ENCODE measurements around the gene CRCP. TPM values are rescaled to one million over a fixed set of nuclear protein-coding genes. Genes with fewer than 3 reads are reported as not detected.

Gene CRCP
- total and polyA plus RNA-seq, 2 of the 13 experiments (the other 11 are each of a cell fraction or from before 2014, with no cell fraction given), result 22.7 to 31.0 TPM

DNA sequence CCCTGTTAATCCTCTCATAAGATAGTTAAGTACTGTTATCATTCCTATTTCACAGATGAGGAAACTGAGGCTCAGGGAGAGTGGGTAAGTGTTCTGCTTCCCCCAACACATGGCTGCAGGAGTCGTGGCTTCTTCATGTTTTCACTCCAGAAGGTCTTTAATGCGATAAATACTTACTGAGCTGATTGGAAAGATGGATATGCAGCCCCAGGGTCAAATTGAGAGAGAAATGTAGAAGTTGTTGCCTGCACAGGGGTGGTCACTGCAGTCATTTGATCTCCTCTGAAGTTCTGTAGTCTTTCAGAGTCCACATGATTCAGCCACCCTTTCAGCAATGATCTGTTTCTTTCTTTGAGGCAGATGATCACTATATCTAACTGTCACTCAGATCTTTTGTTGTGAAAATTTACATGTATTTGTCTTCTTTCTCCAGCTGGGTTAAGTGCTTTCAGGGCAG is 29.3 kb downstream of the CRCP start (continued):
- TF ChIP-seq, protein P1, sequence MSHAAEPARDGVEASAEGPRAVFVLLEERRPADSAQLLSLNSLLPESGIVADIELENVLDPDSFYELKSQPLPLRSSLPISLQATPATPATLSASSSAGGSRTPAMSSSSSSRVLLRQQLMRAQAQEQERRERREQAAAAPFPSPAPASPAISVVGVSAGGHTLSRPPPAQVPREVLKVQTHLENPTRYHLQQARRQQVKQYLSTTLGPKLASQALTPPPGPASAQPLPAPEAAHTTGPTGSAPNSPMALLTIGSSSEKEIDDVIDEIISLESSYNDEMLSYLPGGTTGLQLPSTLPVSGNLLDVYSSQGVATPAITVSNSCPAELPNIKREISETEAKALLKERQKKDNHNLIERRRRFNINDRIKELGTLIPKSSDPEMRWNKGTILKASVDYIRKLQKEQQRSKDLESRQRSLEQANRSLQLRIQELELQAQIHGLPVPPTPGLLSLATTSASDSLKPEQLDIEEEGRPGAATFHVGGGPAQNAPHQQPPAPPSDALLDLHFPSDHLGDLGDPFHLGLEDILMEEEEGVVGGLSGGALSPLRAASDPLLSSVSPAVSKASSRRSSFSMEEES (CRISPR knock-in tag; IDR thresholded peaks at IDR 0.05), result 0 out of 2 replicates have a peak, but pooled peaks have one; percentile 53
- TF ChIP-seq, protein P2, sequence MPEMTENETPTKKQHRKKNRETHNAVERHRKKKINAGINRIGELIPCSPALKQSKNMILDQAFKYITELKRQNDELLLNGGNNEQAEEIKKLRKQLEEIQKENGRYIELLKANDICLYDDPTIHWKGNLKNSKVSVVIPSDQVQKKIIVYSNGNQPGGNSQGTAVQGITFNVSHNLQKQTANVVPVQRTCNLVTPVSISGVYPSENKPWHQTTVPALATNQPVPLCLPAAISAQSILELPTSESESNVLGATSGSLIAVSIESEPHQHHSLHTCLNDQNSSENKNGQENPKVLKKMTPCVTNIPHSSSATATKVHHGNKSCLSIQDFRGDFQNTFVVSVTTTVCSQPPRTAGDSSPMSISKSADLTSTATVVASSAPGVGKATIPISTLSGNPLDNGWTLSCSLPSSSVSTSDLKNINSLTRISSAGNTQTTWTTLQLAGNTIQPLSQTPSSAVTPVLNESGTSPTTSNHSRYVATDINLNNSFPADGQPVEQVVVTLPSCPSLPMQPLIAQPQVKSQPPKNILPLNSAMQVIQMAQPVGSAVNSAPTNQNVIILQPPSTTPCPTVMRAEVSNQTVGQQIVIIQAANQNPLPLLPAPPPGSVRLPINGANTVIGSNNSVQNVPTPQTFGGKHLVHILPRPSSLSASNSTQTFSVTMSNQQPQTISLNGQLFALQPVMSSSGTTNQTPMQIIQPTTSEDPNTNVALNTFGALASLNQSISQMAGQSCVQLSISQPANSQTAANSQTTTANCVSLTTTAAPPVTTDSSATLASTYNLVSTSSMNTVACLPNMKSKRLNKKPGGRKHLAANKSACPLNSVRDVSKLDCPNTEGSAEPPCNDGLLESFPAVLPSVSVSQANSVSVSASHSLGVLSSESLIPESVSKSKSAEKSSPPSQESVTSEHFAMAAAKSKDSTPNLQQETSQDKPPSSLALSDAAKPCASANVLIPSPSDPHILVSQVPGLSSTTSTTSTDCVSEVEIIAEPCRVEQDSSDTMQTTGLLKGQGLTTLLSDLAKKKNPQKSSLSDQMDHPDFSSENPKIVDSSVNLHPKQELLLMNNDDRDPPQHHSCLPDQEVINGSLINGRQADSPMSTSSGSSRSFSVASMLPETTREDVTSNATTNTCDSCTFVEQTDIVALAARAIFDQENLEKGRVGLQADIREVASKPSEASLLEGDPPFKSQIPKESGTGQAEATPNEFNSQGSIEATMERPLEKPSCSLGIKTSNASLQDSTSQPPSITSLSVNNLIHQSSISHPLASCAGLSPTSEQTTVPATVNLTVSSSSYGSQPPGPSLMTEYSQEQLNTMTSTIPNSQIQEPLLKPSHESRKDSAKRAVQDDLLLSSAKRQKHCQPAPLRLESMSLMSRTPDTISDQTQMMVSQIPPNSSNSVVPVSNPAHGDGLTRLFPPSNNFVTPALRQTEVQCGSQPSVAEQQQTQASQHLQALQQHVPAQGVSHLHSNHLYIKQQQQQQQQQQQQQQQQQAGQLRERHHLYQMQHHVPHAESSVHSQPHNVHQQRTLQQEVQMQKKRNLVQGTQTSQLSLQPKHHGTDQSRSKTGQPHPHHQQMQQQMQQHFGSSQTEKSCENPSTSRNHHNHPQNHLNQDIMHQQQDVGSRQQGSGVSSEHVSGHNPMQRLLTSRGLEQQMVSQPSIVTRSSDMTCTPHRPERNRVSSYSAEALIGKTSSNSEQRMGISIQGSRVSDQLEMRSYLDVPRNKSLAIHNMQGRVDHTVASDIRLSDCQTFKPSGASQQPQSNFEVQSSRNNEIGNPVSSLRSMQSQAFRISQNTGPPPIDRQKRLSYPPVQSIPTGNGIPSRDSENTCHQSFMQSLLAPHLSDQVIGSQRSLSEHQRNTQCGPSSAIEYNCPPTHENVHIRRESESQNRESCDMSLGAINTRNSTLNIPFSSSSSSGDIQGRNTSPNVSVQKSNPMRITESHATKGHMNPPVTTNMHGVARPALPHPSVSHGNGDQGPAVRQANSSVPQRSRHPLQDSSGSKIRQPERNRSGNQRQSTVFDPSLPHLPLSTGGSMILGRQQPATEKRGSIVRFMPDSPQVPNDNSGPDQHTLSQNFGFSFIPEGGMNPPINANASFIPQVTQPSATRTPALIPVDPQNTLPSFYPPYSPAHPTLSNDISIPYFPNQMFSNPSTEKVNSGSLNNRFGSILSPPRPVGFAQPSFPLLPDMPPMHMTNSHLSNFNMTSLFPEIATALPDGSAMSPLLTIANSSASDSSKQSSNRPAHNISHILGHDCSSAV (CRISPR knock-in tag; IDR thresholded peaks at IDR 0.05; ENCODE audit: borderline replicate concordance), result no peak
- TF ChIP-seq ZNF484 (CRISPR knock-in tag; IDR thresholded peaks at IDR 0.05; ENCODE audit: borderline replicate concordance, low read depth), result no peak
- TF ChIP-seq ZBTB20 (CRISPR knock-in tag; IDR thresholded peaks at IDR 0.05; ENCODE audit: borderline replicate concordance, low read depth), result no peak
- TF ChIP-seq TAF1 (CRISPR knock-in tag; IDR thresholded peaks at IDR 0.05), result no peak
- TF ChIP-seq SOX5 (CRISPR knock-in tag; IDR thresholded peaks at IDR 0.05; ENCODE audit: borderline replicate concordance), result peak; percentile 74
- no peak for TF ChIP-seq RNF2 (conservative IDR thresholded peaks at IDR 0.05; ENCODE audit: low read depth)
- TF ChIP-seq POGZ (CRISPR knock-in tag; IDR thresholded peaks at IDR 0.05), result no peak
- TF ChIP-seq ZNF652 (CRISPR knock-in tag; IDR thresholded peaks at IDR 0.05; ENCODE audit: borderline replicate concordance, low read depth), result peak; percentile 69; the same call in 1 of the 2 replicates
- TF ChIP-seq, protein P3, sequence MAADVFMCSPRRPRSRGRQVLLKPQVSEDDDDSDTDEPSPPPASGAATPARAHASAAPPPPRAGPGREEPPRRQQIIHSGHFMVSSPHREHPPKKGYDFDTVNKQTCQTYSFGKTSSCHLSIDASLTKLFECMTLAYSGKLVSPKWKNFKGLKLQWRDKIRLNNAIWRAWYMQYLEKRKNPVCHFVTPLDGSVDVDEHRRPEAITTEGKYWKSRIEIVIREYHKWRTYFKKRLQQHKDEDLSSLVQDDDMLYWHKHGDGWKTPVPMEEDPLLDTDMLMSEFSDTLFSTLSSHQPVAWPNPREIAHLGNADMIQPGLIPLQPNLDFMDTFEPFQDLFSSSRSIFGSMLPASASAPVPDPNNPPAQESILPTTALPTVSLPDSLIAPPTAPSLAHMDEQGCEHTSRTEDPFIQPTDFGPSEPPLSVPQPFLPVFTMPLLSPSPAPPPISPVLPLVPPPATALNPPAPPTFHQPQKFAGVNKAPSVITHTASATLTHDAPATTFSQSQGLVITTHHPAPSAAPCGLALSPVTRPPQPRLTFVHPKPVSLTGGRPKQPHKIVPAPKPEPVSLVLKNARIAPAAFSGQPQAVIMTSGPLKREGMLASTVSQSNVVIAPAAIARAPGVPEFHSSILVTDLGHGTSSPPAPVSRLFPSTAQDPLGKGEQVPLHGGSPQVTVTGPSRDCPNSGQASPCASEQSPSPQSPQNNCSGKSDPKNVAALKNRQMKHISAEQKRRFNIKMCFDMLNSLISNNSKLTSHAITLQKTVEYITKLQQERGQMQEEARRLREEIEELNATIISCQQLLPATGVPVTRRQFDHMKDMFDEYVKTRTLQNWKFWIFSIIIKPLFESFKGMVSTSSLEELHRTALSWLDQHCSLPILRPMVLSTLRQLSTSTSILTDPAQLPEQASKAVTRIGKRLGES (CRISPR knock-in tag; IDR thresholded peaks at IDR 0.05; ENCODE audit: borderline replicate concordance), result no peak
- TF ChIP-seq FOXO1 (CRISPR knock-in tag; IDR thresholded peaks at IDR 0.05), result no peak
- TF ChIP-seq YEATS2 (CRISPR knock-in tag; IDR thresholded peaks at IDR 0.05; ENCODE audit: borderline replicate concordance), result no peak
- no peak for TF ChIP-seq ZNF768 (CRISPR knock-in tag; IDR thresholded peaks at IDR 0.05)
- TF ChIP-seq MBNL3 (CRISPR knock-in tag; conservative IDR thresholded peaks at IDR 0.05), result no peak
- TF ChIP-seq, protein P4, sequence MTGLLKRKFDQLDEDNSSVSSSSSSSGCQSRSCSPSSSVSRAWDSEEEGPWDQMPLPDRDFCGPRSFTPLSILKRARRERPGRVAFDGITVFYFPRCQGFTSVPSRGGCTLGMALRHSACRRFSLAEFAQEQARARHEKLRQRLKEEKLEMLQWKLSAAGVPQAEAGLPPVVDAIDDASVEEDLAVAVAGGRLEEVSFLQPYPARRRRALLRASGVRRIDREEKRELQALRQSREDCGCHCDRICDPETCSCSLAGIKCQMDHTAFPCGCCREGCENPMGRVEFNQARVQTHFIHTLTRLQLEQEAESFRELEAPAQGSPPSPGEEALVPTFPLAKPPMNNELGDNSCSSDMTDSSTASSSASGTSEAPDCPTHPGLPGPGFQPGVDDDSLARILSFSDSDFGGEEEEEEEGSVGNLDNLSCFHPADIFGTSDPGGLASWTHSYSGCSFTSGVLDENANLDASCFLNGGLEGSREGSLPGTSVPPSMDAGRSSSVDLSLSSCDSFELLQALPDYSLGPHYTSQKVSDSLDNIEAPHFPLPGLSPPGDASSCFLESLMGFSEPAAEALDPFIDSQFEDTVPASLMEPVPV (CRISPR knock-in tag; IDR thresholded peaks at IDR 0.05), result no peak

All from HepG2 (cell line).